HG03378 (cell line): ENCODE data around the gene NALF2.

Experiments used
- ATAC-seq: cut with Tn5 transposase; IDR thresholded peaks from one replicate; pipeline ENCODE4 v1.9.1; 2021; ENCODE audit warnings: mild to moderate bottlenecking, moderate library complexity; ENCODE audit not compliant: unreplicated experiment

The NALF2 gene

GRCh38 chrX:69524781-69525363 is 20.7 kb downstream of the NALF2 start:
- no peak for ATAC-seq

GRCh38 chrX:69530306-69530705 is 26.2 kb downstream of the NALF2 start:
- no peak for ATAC-seq

- no peak for ATAC-seq
Observed at GRCh38 chrX:69531031-69531755, 27.1 kb downstream of the NALF2 start.

- ATAC-seq: no peak
Observed at GRCh38 chrX:69535661-69536060, 31.5 kb downstream of the NALF2 start.

GRCh38 chrX:69538321-69538876 is 34.3 kb downstream of the NALF2 start:
- peak; percentile 61 for ATAC-seq

GRCh38 chrX:69539437-69539836 is 35.3 kb downstream of the NALF2 start:
- ATAC-seq: peak; percentile 72

- ATAC-seq: no peak
Observed at GRCh38 chrX:69541956-69542355, 37.8 kb downstream of the NALF2 start.

GRCh38 chrX:69543572-69543971 is 39.4 kb downstream of the NALF2 start:
- no peak for ATAC-seq

- ATAC-seq: no peak
Observed at GRCh38 chrX:69546417-69546816, 42.3 kb downstream of the NALF2 start.

GRCh38 chrX:69546978-69547377 is 42.9 kb downstream of the NALF2 start:
- ATAC-seq: no peak

GRCh38 chrX:69551421-69552009 is 47.4 kb downstream of the NALF2 start:
- no peak for ATAC-seq

- ATAC-seq: no peak
Observed at GRCh38 chrX:69552512-69552911, 48.4 kb downstream of the NALF2 start.
